Ammon's horn (tissue), 1 donor: ENCODE measurements around the gene SART1.
"Not testable (repeated sequence)": the region's sequence is repeated elsewhere in the genome, so short reads cannot be mapped to it uniquely, and the experiment has no call there.

Source experiments
- DNase-seq: peaks from one replicate; pipeline ENCODE4 v3.0.0-alpha.2; 2016; ENCODE audit warnings: low spot score

The SART1 gene

GRCh38 chr11:66001942-66002647 lies 40.6 kb downstream of the SART1 start, which contains the start of the genes BANF1 and EIF1AD:
TSS of gene BANF1 (plus strand) at chr11:66002503. CDS start at chr11:66003251, 748 bp downstream.
TSS of gene EIF1AD (minus strand) at chr11:66002157. CDS start at chr11:66000389, 1,768 bp downstream.
- peak; percentile 97 for DNase-seq

GRCh38 chr11:66002648-66003225 lies 41.2 kb downstream of the SART1 start:
- peak; percentile 73 for DNase-seq

GRCh38 chr11:66003291-66003690 lies 41.8 kb downstream of the SART1 start:
- no peak for DNase-seq

GRCh38 chr11:66004186-66004585 lies 42.7 kb downstream of the SART1 start:
- no peak for DNase-seq

- DNase-seq: no peak
These were observed 44.8 kb downstream of the SART1 start for GRCh38 chr11:66006134-66006890.

- DNase-seq: no peak
These were observed 45.3 kb downstream of the SART1 start for GRCh38 chr11:66006891-66007176.

GRCh38 chr11:66007201-66007634 lies 45.7 kb downstream of the SART1 start:
- DNase-seq: no peak

- no peak for DNase-seq
These were observed 46.5 kb downstream of the SART1 start for GRCh38 chr11:66008095-66008467.

GRCh38 chr11:66008468-66009101 lies 47.1 kb downstream of the SART1 start:
- DNase-seq: no peak

GRCh38 chr11:66010036-66010435 lies 48.5 kb downstream of the SART1 start:
- not testable (repeated sequence) for DNase-seq

GRCh38 chr11:66011239-66011784 lies 49.8 kb downstream of the SART1 start:
- no peak for DNase-seq

- DNase-seq: no peak
These were observed 50.3 kb downstream of the SART1 start, which contains the start of gene CST6 for GRCh38 chr11:66011785-66012303. TSS of gene CST6 (plus strand) at chr11:66012008. CDS start at chr11:66012045, 37 bp downstream.

GRCh38 chr11:66012371-66012945 lies 50.9 kb downstream of the SART1 start:
- no peak for DNase-seq

GRCh38 chr11:66012946-66013761 lies 51.6 kb downstream of the SART1 start:
- DNase-seq: peak; percentile 16

- no peak for DNase-seq
These were observed 52.2 kb downstream of the SART1 start for GRCh38 chr11:66013762-66014100.

- no peak for DNase-seq
These were observed 53.4 kb downstream of the SART1 start for GRCh38 chr11:66014804-66015453.

GRCh38 chr11:66015454-66015881 lies 53.9 kb downstream of the SART1 start:
- no peak for DNase-seq

- DNase-seq: no peak
These were observed 54.6 kb downstream of the SART1 start for GRCh38 chr11:66015936-66016792.

- DNase-seq: no peak
These were observed 55.3 kb downstream of the SART1 start for GRCh38 chr11:66016793-66017177.
